Calu3 (cell line): ENCODE measurements around the gene GJB4. TPM values are rescaled to one million over a fixed set of nuclear protein-coding genes. Genes with fewer than 3 reads are reported as not detected.

ENCODE experiments used
- BruUV-seq: library from RNA; stranded (reverse); fragments of 400-500 nt; replicated peaks from 2 replicates; lab custom pipeline; 2021; lab: Mats Ljungman, UMichigan
- CTCF ChIA-PET: fragments of 300-600 bp; sonication (Branson Sonifier 250); formaldehyde crosslinking; loops from one replicate; lab custom pipeline; 2022; ENCODE audit warnings: antibody characterized with exemption; lab: Charles Lee
- DNase-seq: peaks from one replicate; pipeline ENCODE4 v3.0.0; 2022
- H3K27ac Mint-ChIP-seq: one replicate; pipeline ENCODE4 v1.8.0; 2022; ENCODE audit warnings: mixed read lengths; ENCODE audit not compliant: unreplicated experiment
- H3K27me3 Mint-ChIP-seq: one replicate; pipeline ENCODE4 v1.8.0; 2022; ENCODE audit warnings: mixed read lengths; ENCODE audit not compliant: unreplicated experiment
- H3K36me3 Mint-ChIP-seq: one replicate; pipeline ENCODE4 v1.8.0; 2022; ENCODE audit warnings: mild to moderate bottlenecking, moderate library complexity, mixed read lengths; ENCODE audit not compliant: insufficient read depth, unreplicated experiment
- H3K4me1 Mint-ChIP-seq: one replicate; pipeline ENCODE4 v1.8.0; 2022; ENCODE audit warnings: mild to moderate bottlenecking, low read depth, mixed read lengths; ENCODE audit not compliant: unreplicated experiment
- H3K4me3 Mint-ChIP-seq: one replicate; pipeline ENCODE4 v1.8.0; 2022; ENCODE audit warnings: mild to moderate bottlenecking, low read depth, moderate library complexity, mixed read lengths; ENCODE audit not compliant: unreplicated experiment
- H3K9me3 Mint-ChIP-seq: one replicate; pipeline ENCODE4 v1.8.0; 2022; ENCODE audit warnings: low read depth, mixed read lengths; ENCODE audit not compliant: unreplicated experiment
- CTCF ChIP-seq: fragments of 200-600 bp; IDR thresholded peaks from one replicate; pipeline ENCODE4 v1.8.0; 2022; ENCODE audit warnings: antibody characterized with exemption; ENCODE audit not compliant: unreplicated experiment
- intact Hi-C: fragments of 100-400 bp; cut with micrococcal nuclease; formaldehyde crosslinking; loops from one replicate; pipeline ENCODE4 v1.10.0; 2022; ENCODE audit not compliant: unreplicated experiment
- total RNA-seq: library from RNA; stranded (reverse); gene quantifications from 2 replicates; pipeline ENCODE4 v1.2.3, GENCODE V29; 2022

Gene GJB4
- total RNA-seq, 1 experiment from 2014 or later = 2.5 TPM

GRCh38 chr1:34781071-34781843 is 21.7 kb downstream of the GJB4 start, which contains the start of gene GJB3:
TSS of gene GJB3 (plus strand) at chr1:34781214. CDS start at chr1:34784763, 3,549 bp downstream.
- intact Hi-C loops = loop anchor here (2.0 kb wide), 1 partner anchor 18 kb away; no protein-coding TSS in a partner anchor
- CTCF ChIA-PET = interaction anchor here (0.7 to 1.2 kb wide), 5 partner anchors 22 to 135 kb away, joined by 3 to 6 read pairs (median 5); partner anchors contain the start of gene SMIM12
- Mint-ChIP-seq H3K4me1 (peaks cover 56% of the 10 kb centered on the region), H3K27ac (peak within 1 kb of the TSS; percentile 90), H3K36me3 (peaks cover 48% of the 10 kb centered on the region), H3K4me3 (peak within 1 kb of the TSS; percentile 88), H3K27me3 (no peaks in the 10 kb centered on the region), H3K9me3 (no peaks in the 10 kb centered on the region)
- BruUV-seq = no TSS peak
- no peak for TF ChIP-seq CTCF
- peak; percentile 74 for DNase-seq

GRCh38 chr1:34781844-34782391 is 22.4 kb downstream of the GJB4 start:
- Mint-ChIP-seq H3K4me3 (peak overlapping the region; percentile 88), H3K36me3 (peaks cover 54% of the 10 kb centered on the region), H3K9me3 (no peaks in the 10 kb centered on the region), H3K27ac (peak overlapping the region; percentile 90), H3K4me1 (peaks cover 63% of the 10 kb centered on the region), H3K27me3 (no peaks in the 10 kb centered on the region)
- peak; percentile 82 for DNase-seq
- BruUV-seq = TSS peak; percentile 41
- CTCF ChIA-PET = interaction anchor here (0.7 to 1.2 kb wide), 5 partner anchors 23 to 136 kb away, joined by 3 to 6 read pairs (median 5); partner anchors contain the start of gene SMIM12
- TF ChIP-seq CTCF = no peak
- intact Hi-C loops = loop anchor here (2.0 kb wide), 1 partner anchor 19 kb away; no protein-coding TSS in a partner anchor

GRCh38 chr1:34784751-34785221 is 25.2 kb downstream of the GJB4 start:
- CTCF ChIA-PET = no interaction called here
- no peak for TF ChIP-seq CTCF
- intact Hi-C loops = loop anchor here (5.0 kb wide), 1 partner anchor 198 kb away; no protein-coding TSS in a partner anchor
- DNase-seq = no peak
- Mint-ChIP-seq H3K27me3 (peaks cover 4% of the 10 kb centered on the region), H3K36me3 (peaks cover 48% of the 10 kb centered on the region), H3K9me3 (no peaks in the 10 kb centered on the region), H3K27ac (no peak overlapping the region), H3K4me3 (no peak overlapping the region), H3K4me1 (peaks cover 41% of the 10 kb centered on the region)
- no TSS peak for BruUV-seq

GRCh38 chr1:34785231-34785874 is 25.8 kb downstream of the GJB4 start:
- intact Hi-C loops = loop anchor here (5.0 kb wide), 1 partner anchor 197 kb away; no protein-coding TSS in a partner anchor
- no peak for TF ChIP-seq CTCF
- Mint-ChIP-seq H3K36me3 (peaks cover 48% of the 10 kb centered on the region), H3K4me3 (no peak overlapping the region), H3K27ac (peak overlapping the region; percentile 17), H3K4me1 (peaks cover 35% of the 10 kb centered on the region), H3K27me3 (peaks cover 9% of the 10 kb centered on the region), H3K9me3 (no peaks in the 10 kb centered on the region)
- CTCF ChIA-PET = no interaction called here
- BruUV-seq = no TSS peak
- no peak for DNase-seq
